K562 (cell line): ENCODE results near the gene CHSY3. TPM values are rescaled to one million over a fixed set of nuclear protein-coding genes. Genes with fewer than 3 reads are reported as not detected.

Experiments used
- BCL6 ChIP-seq: fragments of 250-450 bp; sonication (Bioruptor Pico); IDR thresholded peaks from 2 replicates; pipeline ENCODE4 v1.4.0; 2020
- CHD7 ChIP-seq: fragments of 200-600 bp; sonication (generic); IDR thresholded peaks from one replicate; pipeline ENCODE4 v1.6.1; 2012; ENCODE audit warnings: mild to moderate bottlenecking, low read depth, low read length, inconsistent platforms
- GTF2B ChIP-seq: IDR thresholded peaks from 2 replicates; pipeline ENCODE4 v1.6.1; 2011; ENCODE audit not compliant: insufficient read length; ENCODE audit errors: extremely low read depth
- GTF2F1 ChIP-seq: IDR thresholded peaks from 2 replicates; pipeline ENCODE4 v1.6.1; 2011; ENCODE audit warnings: low read depth, low read length, improper control_type of control experiment
- GTF3C2 ChIP-seq: IDR thresholded peaks from 3 replicates; pipeline ENCODE4 v1.6.1; 2011; ENCODE audit warnings: borderline replicate concordance, mild to moderate bottlenecking, moderate library complexity; ENCODE audit not compliant: insufficient read length; ENCODE audit errors: extremely low read depth
- HSF4 ChIP-seq: fragments of 250-450 bp; sonication (Bioruptor Pico); IDR thresholded peaks from 2 replicates; pipeline ENCODE4 v2.1.2; 2022; ENCODE audit warnings: mild to moderate bottlenecking, moderate library complexity, borderline replicate concordance
- KHSRP ChIP-seq: fragments of 450-650 bp; IDR thresholded peaks from 2 replicates; pipeline ENCODE4 v1.6.1; 2017
- PHB2 ChIP-seq: fragments of 450-650 bp; IDR thresholded peaks from 2 replicates; pipeline ENCODE4 v1.6.1; 2017; ENCODE audit warnings: low read depth
- SOX6 ChIP-seq: fragments of 450-650 bp; IDR thresholded peaks from 2 replicates; pipeline ENCODE4 v1.6.1; 2014; ENCODE audit warnings: mild to moderate bottlenecking
- ZNF445 ChIP-seq: fragments of 250-450 bp; sonication (Bioruptor Pico); IDR thresholded peaks from 2 replicates; pipeline ENCODE4 v1.4.0; 2020; ENCODE audit warnings: low read depth, mild to moderate bottlenecking, moderate library complexity
- polyA plus RNA-seq, 8 experiments: library from polyadenylated mRNA; depleted of rRNA in 4 of 8; stranded (reverse) in 5 of 8; unstranded in 3 of 8; fragments of >200 nt; fragmentation: Nextera tagmentation in 2 of 8; fragmentation: Illumina TruSeq in 1 of 8; extraction: Ambion mirVana in 2 of 8; extraction: Trizol in 1 of 8; gene quantifications; 2 replicates each; pipeline versions ENCODE4 v1.2.1 to v1.2.3, GENCODE V29; 2011 to 2014; ENCODE audit warnings: inconsistent platforms in 1 of 8, missing spikeins in 1 of 8
- total RNA-seq, 7 experiments: library from RNA; depleted of rRNA in 6 of 7; stranded (reverse); fragments of >200 nt in 6 of 7; fragmentation: Illumina TruSeq in 2 of 7; extraction: Trizol in 2 of 7; gene quantifications; 2 replicates each; pipeline versions ENCODE4 v1.2.1 to v1.2.3, GENCODE V29; 2011 to 2021; ENCODE audit warnings: low replicate concordance in 1 of 7

CHSY3 gene
- total and polyA plus RNA-seq, 9 of the 15 experiments (the other 6 are each of a cell fraction or from before 2014, with no cell fraction given), result 0.04 TPM; not detected in 8

GRCh38 chr5:130164966-130165365 is 260.7 kb downstream of the CHSY3 start (continued):
- no peak for TF ChIP-seq CHD7
- no peak for TF ChIP-seq GTF3C2
- TF ChIP-seq ZNF445 (CRISPR knock-in tag), result no peak
- TF ChIP-seq HSF4 (CRISPR knock-in tag), result no peak
- no peak for TF ChIP-seq SOX6
- no peak for TF ChIP-seq GTF2B
- no peak for TF ChIP-seq BCL6 (CRISPR knock-in tag)
- no peak for TF ChIP-seq PHB2
- no peak for TF ChIP-seq KHSRP
- no peak for TF ChIP-seq GTF2F1
